ENCODE data around the gene CCM2.

CCM2 gene

DNA sequence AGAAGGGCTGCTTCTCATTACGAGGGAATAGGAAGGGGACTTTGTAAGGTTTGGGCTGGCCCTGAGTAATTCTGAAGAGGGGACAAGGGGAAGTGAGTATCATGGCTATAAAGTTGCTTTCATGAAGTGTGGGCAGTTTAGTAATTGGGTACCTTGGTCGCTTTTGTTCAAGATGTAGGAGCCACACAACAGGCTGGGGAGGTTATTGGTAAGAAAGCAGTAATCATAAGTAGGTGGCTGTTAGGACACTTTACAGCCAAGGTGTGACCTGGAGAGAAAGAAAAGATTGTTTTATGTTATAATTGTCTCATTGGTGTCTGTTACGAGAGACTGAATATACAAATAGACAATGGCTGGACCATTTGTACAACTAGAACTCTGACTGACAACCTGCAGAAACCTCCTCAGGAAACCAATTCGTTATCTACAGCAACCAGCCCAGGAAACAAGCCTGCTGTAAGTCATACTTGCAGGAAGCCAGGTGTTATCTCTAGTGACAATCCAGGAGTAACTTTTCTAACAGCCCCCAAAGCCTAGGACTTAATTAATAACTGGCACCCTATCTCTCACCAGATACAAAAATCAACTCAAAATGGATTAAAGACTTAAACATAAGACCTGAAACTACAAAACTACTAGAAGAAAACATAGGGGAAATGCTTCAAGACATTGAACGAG is 5.0 kb upstream of the CCM2 start:
- H3K27ac ChIP-seq = no peak overlapping the region

DNA sequence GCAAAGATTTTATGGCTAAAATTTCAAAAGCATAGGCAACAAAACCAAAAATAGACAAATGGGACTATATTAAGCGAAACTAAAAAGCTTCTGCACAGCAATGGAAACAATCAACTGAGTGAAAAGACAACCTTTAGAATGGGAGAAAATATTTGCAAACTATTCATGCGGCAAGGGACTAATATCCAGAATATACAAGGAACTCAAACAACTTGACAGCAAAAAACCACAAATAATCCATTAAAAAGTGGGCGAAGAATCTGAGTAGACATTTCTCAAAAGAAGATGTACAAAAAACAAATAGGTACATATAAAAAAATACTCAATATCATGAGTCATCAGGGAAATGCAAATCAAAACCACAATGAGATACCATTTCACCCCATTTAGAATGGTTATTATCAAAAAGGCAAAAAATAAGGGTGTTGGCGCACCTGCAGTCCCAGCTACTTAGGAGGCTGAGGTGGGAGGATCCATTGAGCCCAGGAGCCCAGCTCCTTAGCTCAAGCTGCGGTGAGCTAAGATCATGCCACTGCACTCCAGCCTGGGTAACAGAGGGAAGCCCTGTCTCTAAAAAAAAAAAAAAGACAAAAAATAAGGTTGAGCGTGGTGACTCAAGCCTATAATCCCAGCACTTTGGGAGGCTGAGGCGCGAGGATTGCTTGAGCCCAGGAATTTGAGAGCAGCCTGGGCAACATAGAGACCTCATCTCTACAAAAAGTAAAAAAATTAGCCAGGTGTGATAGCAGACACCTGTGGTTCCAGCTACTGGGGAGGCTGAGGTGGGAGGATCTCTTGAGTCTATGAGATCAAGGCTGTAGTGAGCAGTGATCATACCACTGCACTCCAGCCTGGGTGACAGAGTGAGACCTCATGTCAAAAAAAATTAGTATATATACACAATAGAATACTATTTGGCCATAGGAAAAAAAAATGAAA is 4.2 kb upstream of the CCM2 start:
- TF ChIP-seq, protein P1, sequence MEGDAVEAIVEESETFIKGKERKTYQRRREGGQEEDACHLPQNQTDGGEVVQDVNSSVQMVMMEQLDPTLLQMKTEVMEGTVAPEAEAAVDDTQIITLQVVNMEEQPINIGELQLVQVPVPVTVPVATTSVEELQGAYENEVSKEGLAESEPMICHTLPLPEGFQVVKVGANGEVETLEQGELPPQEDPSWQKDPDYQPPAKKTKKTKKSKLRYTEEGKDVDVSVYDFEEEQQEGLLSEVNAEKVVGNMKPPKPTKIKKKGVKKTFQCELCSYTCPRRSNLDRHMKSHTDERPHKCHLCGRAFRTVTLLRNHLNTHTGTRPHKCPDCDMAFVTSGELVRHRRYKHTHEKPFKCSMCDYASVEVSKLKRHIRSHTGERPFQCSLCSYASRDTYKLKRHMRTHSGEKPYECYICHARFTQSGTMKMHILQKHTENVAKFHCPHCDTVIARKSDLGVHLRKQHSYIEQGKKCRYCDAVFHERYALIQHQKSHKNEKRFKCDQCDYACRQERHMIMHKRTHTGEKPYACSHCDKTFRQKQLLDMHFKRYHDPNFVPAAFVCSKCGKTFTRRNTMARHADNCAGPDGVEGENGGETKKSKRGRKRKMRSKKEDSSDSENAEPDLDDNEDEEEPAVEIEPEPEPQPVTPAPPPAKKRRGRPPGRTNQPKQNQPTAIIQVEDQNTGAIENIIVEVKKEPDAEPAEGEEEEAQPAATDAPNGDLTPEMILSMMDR (conservative IDR thresholded peaks at IDR 0.05) = no peak
- TF ChIP-seq ZFX (IDR thresholded peaks at IDR 0.05) = no peak
- H3K27ac ChIP-seq = no peak overlapping the region

More for the DNA sequence above, 5.0 kb upstream of the CCM2 start:
- TF ChIP-seq, protein P1 (conservative IDR thresholded peaks at IDR 0.05) = no peak
- TF ChIP-seq ZFX (IDR thresholded peaks at IDR 0.05) = no peak

DNA sequence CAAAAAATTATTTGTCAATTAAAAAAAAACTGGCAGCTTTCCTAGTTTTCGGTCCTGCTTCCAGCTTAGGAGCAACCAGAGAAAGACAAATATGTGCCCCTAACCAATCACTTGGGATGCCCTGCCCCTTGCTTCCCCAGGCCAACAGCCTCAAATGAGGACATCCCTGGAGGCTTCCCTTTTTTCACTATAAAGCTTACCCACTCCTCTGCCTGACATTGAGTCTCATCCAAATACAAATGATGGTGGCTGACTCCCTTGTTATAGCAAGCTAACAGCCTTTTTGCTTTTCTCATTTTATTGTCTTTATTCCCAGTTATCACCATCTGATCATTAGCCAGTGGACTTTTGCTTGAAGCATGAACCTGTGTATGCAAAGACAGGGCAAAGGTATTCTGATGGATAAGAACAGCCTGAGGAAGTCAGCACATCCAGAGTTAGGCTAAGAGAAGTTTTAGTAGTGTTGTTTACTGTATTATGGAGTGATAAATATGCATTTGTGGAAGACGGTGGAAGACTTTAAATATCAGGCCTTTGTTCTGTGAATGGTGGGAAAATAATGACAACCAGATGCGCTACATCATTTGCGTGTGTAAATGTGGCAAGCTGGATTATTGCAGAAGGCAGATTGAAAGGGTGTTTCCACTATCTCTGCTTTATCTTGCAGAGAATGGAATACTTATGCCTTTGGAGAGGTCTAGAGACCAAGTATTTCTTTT is 1.7 kb upstream of the CCM2 start:
- TF ChIP-seq ZFX (IDR thresholded peaks at IDR 0.05) = no peak
- TF ChIP-seq, protein P1 (conservative IDR thresholded peaks at IDR 0.05) = no peak
- H3K27ac ChIP-seq = peak overlapping the region; percentile 76

DNA sequence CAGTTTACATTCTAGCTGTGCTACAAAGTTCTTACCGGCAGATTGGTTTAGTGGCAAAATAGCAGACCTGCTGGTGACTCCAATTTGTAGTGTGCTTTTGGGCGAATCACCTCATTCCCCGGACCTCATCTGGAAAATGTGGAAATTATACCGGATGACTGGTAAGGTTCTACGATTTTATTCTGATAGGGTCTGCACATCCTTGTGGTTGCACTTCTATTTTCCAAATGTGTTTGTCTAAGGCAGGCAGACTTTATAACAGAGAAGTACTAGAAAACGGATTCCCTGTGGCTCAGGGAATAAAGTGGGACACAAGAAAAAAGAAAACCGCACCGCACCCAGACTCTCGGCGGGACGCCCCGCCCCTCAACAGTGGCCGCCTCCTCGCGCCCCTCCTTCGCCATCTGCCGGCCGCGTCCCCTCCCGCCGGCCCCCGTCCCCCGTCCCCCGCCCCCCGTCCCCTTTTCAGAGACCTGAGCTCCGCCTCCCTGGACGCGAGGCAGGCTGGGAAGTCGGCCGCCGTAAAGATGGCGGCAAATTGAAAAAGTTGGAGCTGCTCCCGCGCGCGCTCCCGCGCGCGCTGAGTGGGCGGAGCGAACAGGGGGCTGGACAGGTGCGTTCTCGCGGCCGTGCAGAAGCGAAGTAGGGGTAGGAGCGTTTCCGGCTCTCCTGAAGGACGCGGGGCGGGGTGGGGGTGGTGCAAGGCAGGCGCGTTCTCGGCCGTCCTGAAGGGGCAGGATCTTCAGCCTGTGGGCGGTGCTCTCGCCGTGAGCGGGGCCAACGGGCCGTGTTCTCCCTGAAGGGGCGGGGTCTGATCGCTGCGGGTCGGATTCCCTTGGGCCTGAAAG is 532 bp upstream of the CCM2 start:
- no peak for TF ChIP-seq ZFX (IDR thresholded peaks at IDR 0.05)
- peak overlapping the region; percentile 76 for H3K27ac ChIP-seq

DNA sequence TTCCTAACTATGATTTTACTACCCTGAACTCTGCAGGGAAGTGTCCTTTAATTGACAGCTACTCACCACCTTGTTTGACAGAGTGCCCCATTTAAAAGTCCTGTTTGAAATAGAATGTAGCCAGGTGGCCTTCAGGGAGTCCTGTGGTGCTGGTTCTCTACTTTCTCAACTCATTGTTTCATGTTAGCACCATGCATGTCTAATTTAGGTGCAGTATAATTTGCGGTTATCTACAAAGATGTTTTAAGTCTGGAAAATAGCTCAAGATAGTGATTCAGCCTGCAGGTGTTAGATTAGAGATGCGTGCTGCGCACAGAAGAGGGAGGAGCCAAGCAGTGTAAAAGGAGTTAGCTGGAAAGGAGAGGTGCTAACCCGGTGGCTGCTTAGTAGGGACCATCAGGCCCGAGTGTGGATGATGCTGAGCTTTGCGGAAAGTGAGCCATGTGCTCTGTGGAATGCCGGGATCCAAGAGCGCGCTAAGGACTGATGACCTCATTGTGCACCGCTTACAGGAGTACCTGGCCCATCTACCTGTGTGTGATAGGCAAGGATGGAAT is 1.2 kb downstream of the CCM2 start:
- H3K27ac ChIP-seq = peak overlapping the region; percentile 87
- TF ChIP-seq ZFX (IDR thresholded peaks at IDR 0.05) = no peak
- TF ChIP-seq, protein P1 (conservative IDR thresholded peaks at IDR 0.05) = no peak

DNA sequence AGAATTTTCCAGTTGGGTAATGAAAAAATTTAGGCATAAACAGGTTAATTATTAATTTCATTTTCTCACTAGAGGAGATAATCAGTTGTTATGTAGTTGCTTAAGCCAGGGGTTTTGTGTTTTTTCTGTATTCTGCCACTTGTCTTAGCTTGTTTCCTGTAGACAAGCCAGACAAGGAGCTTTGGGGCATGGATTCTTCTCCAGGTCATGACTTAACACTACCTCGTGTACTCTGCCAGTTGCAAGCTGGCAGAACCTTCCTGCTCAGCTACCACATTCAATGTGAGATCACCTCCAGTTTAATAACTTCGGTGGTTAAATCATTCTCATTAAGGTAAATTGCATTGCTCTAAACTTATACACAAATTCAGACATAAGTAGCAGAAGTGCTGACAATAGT is 1.8 kb downstream of the CCM2 start:
- TF ChIP-seq, protein P1 (conservative IDR thresholded peaks at IDR 0.05) = no peak
- TF ChIP-seq ZFX (IDR thresholded peaks at IDR 0.05) = no peak
- H3K27ac ChIP-seq = no peak overlapping the region

DNA sequence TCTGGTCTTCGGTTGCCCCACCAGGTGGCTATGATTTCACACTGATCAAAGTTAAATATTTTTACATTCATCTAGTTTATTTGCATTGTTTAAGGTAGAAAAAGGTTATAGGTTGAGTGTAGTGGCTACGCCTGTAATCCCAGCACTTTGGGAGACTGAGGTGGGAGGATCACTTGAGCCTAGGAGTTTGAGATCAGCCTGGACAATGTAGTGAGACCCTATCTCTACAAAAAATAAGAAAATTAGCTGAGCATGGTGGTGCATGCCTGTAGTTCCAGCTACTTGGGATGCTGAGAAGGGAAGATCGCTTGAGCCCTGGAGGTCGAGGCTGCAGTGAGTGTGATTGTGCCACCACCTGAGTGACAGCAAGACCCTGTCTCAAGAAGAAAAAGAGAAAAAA is 3.8 kb downstream of the CCM2 start:
- TF ChIP-seq ZFX (IDR thresholded peaks at IDR 0.05) = no peak
- TF ChIP-seq, protein P1 (conservative IDR thresholded peaks at IDR 0.05) = no peak
- no peak overlapping the region for H3K27ac ChIP-seq
